HUES64 (cell line): ENCODE data around the gene ITPR2.
"Not testable (repeated sequence)": the region's sequence is repeated elsewhere in the genome, so short reads cannot be mapped to it uniquely, and the experiment has no call there.

ENCODE experiments used
- H3K27ac ChIP-seq: 2 replicates; pipeline ENCODE4 v1.7.0; 2013; ENCODE audit warnings: low read depth, low read length, inconsistent platforms
- H3K27me3 ChIP-seq: 2 replicates; pipeline ENCODE4 v1.6.1; 2013; ENCODE audit warnings: mild to moderate bottlenecking, low read length; ENCODE audit not compliant: insufficient read depth
- H3K36me3 ChIP-seq: 2 replicates; pipeline ENCODE4 v1.6.1; 2013; ENCODE audit warnings: mild to moderate bottlenecking, low read length; ENCODE audit not compliant: insufficient read depth
- H3K4me1 ChIP-seq: 2 replicates; pipeline ENCODE4 v1.6.1; 2013; ENCODE audit warnings: mild to moderate bottlenecking, low read length, moderate library complexity; ENCODE audit not compliant: insufficient read depth
- H3K4me3 ChIP-seq: 2 replicates; pipeline ENCODE4 v1.5.1; 2013; ENCODE audit warnings: mild to moderate bottlenecking, low read length, moderate library complexity
- H3K9ac ChIP-seq: 2 replicates; pipeline ENCODE4 v1.6.1; 2013; ENCODE audit warnings: mild to moderate bottlenecking, low read depth, low read length
- H3K9me3 ChIP-seq: 2 replicates; pipeline ENCODE4 v1.6.1; 2013; ENCODE audit warnings: low read depth, low read length; ENCODE audit not compliant: insufficient read depth
- WGBS: fragments of 150-250, 120-280 bp; methylation state at CpG from one replicate; pipeline ENCODE4 v1.1.7; 2013; ENCODE audit warnings: missing lambda C conversion rate; 5-methylcytosine and 5-hydroxymethylcytosine counted together

ITPR2 gene

GRCh38 chr12:26736563-26737486 is 96.2 kb downstream of the ITPR2 start:
- Histone ChIP-seq H3K9me3 (peaks cover 5% of the 10 kb centered on the region; the same call in 1 of the 2 replicates), H3K36me3 (no peaks in the 10 kb centered on the region), H3K4me1 (no peaks in the 10 kb centered on the region; the same call in 1 of the 2 replicates), H3K27me3 (no peaks in the 10 kb centered on the region), H3K4me3 (no peak overlapping the region), H3K9ac (no peak overlapping the region), H3K27ac (no peak overlapping the region)
- WGBS: 92% methylated on average over 15 of the region's 16 CpGs

GRCh38 chr12:26735249-26735639 is 97.8 kb downstream of the ITPR2 start:
- 52% methylated on average over 1 of the region's 1 CpG for WGBS
- Histone ChIP-seq H3K9ac (no peak overlapping the region), H3K27me3 (no peaks in the 10 kb centered on the region), H3K9me3 (peaks cover 5% of the 10 kb centered on the region; the same call in 1 of the 2 replicates), H3K27ac (no peak overlapping the region), H3K4me1 (no peaks in the 10 kb centered on the region), H3K36me3 (no peaks in the 10 kb centered on the region), H3K4me3 (no peak overlapping the region)

GRCh38 chr12:26734510-26735248 is 98.3 kb downstream of the ITPR2 start:
- H3K4me1 ChIP-seq: no peaks in the 10 kb centered on the region
- no peaks in the 10 kb centered on the region for H3K27me3 ChIP-seq
- no peak overlapping the region for H3K27ac ChIP-seq
- no peak overlapping the region for H3K4me3 ChIP-seq
- WGBS: 96% methylated on average over 7 of the region's 8 CpGs
- no peak overlapping the region for H3K9ac ChIP-seq
- H3K36me3 ChIP-seq: no peaks in the 10 kb centered on the region
- H3K9me3 ChIP-seq: peaks cover 5% of the 10 kb centered on the region; the same call in 1 of the 2 replicates

GRCh38 chr12:26732005-26732908 is 100.7 kb downstream of the ITPR2 start:
- H3K27ac ChIP-seq: no peak overlapping the region

GRCh38 chr12:26730481-26731350 is 102.3 kb downstream of the ITPR2 start:
- no peaks in the 10 kb centered on the region for H3K27me3 ChIP-seq
- H3K36me3 ChIP-seq: no peaks in the 10 kb centered on the region
- H3K9me3 ChIP-seq: no peaks in the 10 kb centered on the region
- H3K4me1 ChIP-seq: no peaks in the 10 kb centered on the region
- H3K27ac ChIP-seq: no peak overlapping the region
- H3K4me3 ChIP-seq: no peak overlapping the region
- H3K9ac ChIP-seq: no peak overlapping the region
- WGBS: 95% methylated on average over 6 of the region's 7 CpGs

More at GRCh38 chr12:26732005-26732908, 100.7 kb downstream of the ITPR2 start:
- Histone ChIP-seq H3K9ac (no peak overlapping the region), H3K27me3 (no peaks in the 10 kb centered on the region), H3K9me3 (no peaks in the 10 kb centered on the region), H3K4me1 (no peaks in the 10 kb centered on the region), H3K36me3 (no peaks in the 10 kb centered on the region), H3K4me3 (no peak overlapping the region)
- 94% methylated on average over 5 of the region's 6 CpGs for WGBS

- not testable (repeated sequence) for H3K27ac ChIP-seq, H3K4me1 ChIP-seq, H3K27me3 ChIP-seq, H3K9ac ChIP-seq, H3K4me3 ChIP-seq, H3K9me3 ChIP-seq, H3K36me3 ChIP-seq
- 91% methylated on average over 1 of the region's 1 CpG for WGBS
Measured at GRCh38 chr12:26729137-26729671, 103.8 kb downstream of the ITPR2 start.

GRCh38 chr12:26728205-26729050 is 104.6 kb downstream of the ITPR2 start:
- Histone ChIP-seq H3K36me3 (no peaks in the 10 kb centered on the region), H3K27me3 (no peaks in the 10 kb centered on the region), H3K4me3 (no peak overlapping the region), H3K27ac (no peak overlapping the region), H3K9ac (no peak overlapping the region), H3K9me3 (no peaks in the 10 kb centered on the region), H3K4me1 (peaks cover 4% of the 10 kb centered on the region; the same call in 1 of the 2 replicates)
- WGBS: 95% methylated on average over 5 of the region's 5 CpGs

GRCh38 chr12:26727482-26728204 is 105.4 kb downstream of the ITPR2 start:
- H3K9ac ChIP-seq: no peak overlapping the region
- 90% methylated on average over 13 of the region's 13 CpGs for WGBS
- peaks cover 4% of the 10 kb centered on the region; the same call in 1 of the 2 replicates for H3K4me1 ChIP-seq
- no peak overlapping the region for H3K27ac ChIP-seq
- H3K27me3 ChIP-seq: no peaks in the 10 kb centered on the region
- H3K9me3 ChIP-seq: no peaks in the 10 kb centered on the region
- no peak overlapping the region for H3K4me3 ChIP-seq
- no peaks in the 10 kb centered on the region for H3K36me3 ChIP-seq

GRCh38 chr12:26726956-26727355 is 106.0 kb downstream of the ITPR2 start:
- Histone ChIP-seq H3K4me1 (peaks cover 4% of the 10 kb centered on the region; the same call in 1 of the 2 replicates), H3K4me3 (no peak overlapping the region), H3K27ac (no peak overlapping the region), H3K9ac (no peak overlapping the region), H3K27me3 (no peaks in the 10 kb centered on the region), H3K9me3 (no peaks in the 10 kb centered on the region), H3K36me3 (0 out of 2 replicates have a peak, but pooled peaks cover 3% of the 10 kb centered on the region)
- WGBS: 94% methylated on average over 2 of the region's 2 CpGs
